GM19239 (cell line): Measurements from ENCODE around the gene GID8.

Experiments
- DNase-seq: peaks from one replicate; pipeline ENCODE4 v3.0.0; 2011; ENCODE audit warnings: low spot score; ENCODE audit not compliant: insufficient read length
- FAIRE-seq: peaks from 2 replicates; lab custom pipeline; 2011; peaks lifted over from hg19 to GRCh38; lab: Jason Lieb, UNC

The GID8 gene

DNA sequence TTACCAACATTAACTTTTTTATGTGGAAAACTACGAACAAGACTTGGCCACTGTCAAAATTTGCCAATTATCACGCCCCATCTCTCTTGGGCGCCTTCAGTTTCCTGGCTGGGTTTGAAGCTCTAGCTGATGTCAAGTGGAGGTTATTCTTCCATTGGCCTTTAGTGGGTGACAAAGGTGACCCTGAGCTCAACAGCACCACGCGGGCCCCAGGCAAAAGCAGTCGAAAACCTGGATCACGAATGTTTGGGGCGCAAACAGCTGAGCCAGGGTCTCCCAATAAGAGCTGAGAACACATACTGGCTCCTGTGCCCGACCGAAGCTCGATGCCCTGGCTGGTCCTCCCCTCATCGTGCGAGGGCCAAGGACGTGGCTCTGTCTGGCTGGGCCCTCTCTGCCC, 41.4 kb downstream of the GID8 start:
- no peak for FAIRE-seq
- DNase-seq, result no peak

- no peak for DNase-seq
- FAIRE-seq, result no peak
Measured at GRCh38 chr20:62979876-62980373, 42.0 kb downstream of the GID8 start.

GRCh38 chr20:62980380-62980960, 42.5 kb downstream of the GID8 start:
- DNase-seq, result no peak
- no peak for FAIRE-seq

- FAIRE-seq (no peak), DNase-seq (no peak)
Measured at GRCh38 chr20:62980970-62981369, 43.0 kb downstream of the GID8 start.

DNA sequence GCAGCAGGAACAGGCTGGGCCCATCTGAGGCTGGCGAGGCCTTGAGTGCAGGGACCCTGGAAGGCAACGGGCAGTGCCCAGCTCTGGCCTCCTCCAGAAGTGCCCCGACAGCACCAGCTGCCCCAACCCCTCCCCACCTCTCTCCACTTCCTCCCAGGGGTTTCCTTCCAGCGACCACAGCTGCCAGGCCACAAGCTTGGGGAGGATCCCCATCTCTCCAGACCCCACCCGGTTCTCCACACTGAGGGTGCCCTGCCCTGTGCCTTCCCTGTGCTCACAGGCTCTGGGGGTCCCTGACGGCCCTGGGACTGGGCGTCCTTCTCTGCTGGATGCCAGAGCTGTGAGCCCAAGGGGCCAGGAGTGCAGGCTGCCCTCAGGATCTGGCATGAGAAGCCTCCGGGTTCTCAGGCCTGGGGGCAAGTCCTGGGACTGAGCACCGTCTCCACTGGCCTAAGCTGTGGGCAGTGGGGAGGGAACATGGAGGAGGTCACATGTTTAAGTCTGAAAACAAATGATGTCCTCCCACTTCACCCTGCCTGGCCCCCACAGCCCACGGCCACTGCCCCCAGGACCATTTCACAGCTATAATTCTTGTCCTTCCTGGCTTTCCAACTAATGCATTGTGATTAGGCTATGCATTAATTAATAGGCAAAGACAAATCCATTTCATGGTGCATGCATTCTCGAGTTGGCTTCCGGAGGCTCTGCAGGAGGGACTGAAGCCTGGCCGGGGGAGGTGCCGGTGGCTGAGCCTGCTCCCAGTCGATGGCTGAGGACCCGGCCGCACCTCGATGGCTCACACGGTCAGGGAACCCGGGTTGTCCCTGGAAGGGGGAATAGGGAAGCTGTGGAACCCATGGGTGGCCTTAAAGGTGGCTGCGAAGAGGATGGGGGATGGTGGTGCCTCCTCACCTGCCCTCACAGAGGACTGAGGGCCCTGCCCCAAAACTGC, 44.5 kb downstream of the GID8 start:
- FAIRE-seq, result no peak

GRCh38 chr20:62983210-62983609, 45.3 kb downstream of the GID8 start:
- DNase-seq (no peak), FAIRE-seq (no peak)

More for the DNA sequence above, 44.5 kb downstream of the GID8 start:
- no peak for DNase-seq

- no peak for DNase-seq
- FAIRE-seq, result no peak
Measured at GRCh38 chr20:62984666-62985443, 46.9 kb downstream of the GID8 start.

GRCh38 chr20:62985444-62985778, 47.5 kb downstream of the GID8 start:
- DNase-seq (no peak), FAIRE-seq (no peak)

- no peak for FAIRE-seq
- no peak for DNase-seq
Measured at GRCh38 chr20:62986257-62986800, 48.4 kb downstream of the GID8 start.

GRCh38 chr20:62987114-62987513, 49.2 kb downstream of the GID8 start:
- DNase-seq (no peak), FAIRE-seq (no peak)

DNA sequence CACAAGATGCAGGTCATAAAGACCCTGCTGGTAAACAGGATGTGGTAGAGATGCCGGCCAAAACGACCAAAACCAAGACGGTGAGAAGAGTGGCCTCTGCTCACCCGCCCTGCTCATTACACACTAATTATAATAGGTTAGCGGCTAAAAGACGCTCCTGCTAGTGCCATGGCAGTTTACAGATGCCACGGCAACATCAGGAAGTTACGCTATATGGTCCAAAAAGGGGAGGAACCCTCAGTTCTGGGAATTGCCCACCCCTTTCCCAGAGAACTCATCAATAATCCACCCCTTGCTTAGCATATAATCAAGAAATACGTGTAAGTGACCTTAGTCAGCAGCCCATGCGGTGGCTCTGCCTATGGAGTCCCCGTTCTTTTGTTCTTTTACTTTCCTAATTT, 51.3 kb downstream of the GID8 start:
- DNase-seq (no peak), FAIRE-seq (peak; percentile 42)

DNA sequence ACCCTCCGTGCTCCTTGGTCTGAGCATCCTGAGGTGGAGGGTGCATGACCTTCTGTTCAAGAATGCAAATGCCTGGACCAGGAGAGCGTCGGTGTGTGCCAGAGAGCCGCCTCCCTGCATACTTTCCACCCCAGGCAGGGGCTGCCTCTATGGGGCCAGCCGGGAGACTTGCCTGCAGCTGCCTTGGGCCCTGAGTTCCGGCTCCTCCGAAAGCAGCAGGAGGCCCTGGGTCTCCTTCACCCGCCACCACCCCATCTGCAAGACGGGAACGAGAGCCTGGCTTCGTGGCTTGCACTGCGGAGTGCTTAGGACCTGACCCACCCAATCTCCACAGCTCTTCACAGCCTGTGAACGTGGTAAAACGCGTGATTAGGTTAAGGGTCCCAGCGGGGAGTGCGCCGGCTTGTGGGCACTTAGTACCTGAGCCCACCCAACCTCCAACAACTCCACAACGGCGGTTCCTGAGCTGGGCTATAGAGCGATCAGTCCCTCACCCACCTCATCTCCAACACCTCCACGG, 52.4 kb downstream of the GID8 start:
- no peak for DNase-seq
- FAIRE-seq, result no peak

DNA sequence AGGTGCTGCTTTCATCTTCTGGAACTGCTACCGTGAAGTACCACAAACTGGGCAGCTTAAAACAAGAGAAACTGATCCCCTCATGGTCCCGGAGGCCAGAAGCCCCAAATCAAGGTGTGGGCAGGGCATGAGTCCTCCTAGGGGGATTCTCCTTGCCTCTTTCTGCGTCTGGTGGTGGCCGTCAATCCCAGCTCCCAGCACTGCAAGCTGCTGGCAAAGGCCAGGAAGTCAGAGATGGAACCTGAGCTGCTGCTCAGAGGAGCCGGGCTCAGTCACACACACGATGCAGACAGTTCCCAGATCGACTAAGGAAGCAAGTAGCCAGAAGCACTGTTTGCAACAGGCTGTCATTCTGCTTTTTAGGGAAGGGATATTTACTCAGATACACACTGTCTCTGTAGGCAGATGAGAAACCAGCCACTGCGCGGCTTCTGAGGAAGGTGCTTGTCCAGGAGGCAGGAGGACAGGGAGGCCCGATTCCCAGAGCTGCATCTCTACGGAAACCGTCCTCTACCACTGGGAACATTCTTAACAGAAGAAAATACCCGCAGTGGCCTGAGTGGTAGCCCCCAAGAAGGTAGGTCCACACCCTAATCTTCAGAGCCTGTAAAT, 53.4 kb downstream of the GID8 start:
- no peak for FAIRE-seq
- no peak for DNase-seq

DNA sequence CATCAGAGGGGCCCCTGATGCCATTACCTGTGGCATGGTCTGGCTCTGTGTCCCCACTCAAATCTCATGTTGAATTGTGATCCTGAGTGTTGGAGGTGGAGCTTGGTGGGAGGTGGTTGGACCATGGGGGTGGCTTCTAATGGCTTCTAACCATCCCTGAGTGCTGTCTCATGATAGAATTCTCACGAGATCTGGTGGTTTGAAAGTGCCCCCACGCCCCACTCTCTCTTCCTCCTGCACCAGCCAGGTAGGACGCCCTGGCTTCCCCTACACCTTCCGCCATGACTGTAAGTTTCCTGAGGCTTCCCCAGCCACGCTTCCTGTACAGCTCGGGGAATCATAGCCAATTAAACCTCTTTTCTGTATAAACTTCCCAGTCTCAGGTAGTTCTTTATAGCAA, 53.9 kb downstream of the GID8 start:
- no peak for FAIRE-seq

GRCh38 chr20:62993856-62994494, 56.0 kb downstream of the GID8 start:
- DNase-seq (no peak), FAIRE-seq (no peak)

More for the DNA sequence above, 53.9 kb downstream of the GID8 start:
- no peak for DNase-seq

- DNase-seq (no peak), FAIRE-seq (no peak)
Measured at GRCh38 chr20:62994869-62995281, 56.9 kb downstream of the GID8 start.

DNA sequence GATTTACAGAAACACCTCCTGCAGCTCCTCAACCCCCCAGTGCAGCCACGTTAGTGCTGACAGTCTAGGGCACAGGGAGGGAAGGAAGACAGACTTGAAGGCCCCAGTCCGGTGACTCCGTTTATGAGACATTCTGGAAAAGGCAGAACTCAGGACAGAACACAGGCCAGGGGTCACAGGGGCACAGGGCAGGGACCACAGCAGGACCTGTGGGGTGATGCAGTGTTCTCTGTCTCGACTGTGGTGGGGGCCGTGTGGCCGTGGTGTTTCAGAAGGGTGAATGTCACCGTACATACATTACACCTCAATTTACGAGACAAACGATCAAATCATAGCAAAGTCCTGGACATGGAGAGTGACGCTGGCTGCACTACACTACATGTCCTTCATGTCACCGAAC, 57.5 kb downstream of the GID8 start:
- DNase-seq, result no peak
- FAIRE-seq, result no peak

- no peak for FAIRE-seq
- DNase-seq, result no peak
Measured at GRCh38 chr20:62995898-62996595, 58.1 kb downstream of the GID8 start.

DNA sequence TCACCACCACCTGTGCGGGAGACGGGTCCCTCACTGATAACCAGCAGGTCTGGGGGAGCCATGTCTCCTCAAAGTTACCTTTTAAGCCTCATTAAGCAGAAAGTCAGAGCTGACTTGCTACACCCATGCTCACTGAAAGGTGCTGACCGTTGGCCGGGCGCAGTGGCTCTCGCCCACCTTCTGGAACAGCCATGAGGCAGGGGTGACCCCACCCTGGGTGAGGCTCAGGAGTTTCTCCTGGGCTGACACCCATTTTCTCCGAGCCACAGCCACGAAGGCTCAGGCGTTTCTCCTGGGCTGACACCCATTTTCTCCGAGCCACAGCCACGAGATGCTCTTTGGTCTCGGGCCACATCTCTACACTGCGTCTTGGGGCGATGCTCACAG, 58.6 kb downstream of the GID8 start:
- no peak for FAIRE-seq
- no peak for DNase-seq
